ENCODE measurements around the gene TTC33. TPM values are rescaled to one million over a fixed set of nuclear protein-coding genes. Genes with fewer than 3 reads are reported as not detected.

Gene TTC33
- total RNA-seq, 1 donor from 2014 or later, result 14.3 TPM

DNA sequence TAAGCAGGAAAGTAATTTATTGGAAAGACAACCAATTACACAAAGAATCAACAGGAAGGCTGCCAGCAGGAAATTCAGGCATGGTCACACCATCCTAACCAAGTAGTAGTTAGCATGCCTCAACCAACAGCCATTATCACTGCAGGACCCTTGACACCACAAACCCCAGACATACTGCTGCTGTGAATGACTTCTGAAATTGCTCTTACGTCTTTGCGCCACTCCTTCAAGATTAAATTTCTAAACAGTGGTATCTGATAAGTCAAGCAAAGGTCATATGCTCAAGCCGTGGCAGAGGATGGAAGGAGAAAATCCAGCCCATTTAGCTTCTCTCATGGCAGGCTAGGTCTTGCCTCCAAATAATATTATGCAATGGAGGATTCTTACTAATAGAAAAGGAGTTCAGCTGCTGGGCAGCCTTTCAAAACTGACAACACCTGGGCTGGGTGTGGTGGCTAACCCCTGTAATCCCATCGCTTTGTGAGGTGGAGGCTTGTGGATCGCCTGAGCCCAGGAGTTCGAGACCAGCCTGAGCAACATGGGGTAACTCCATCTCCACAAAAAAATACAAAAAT is 81.0 kb downstream of the TTC33 start:
- H3K36me3 ChIP-seq, result no peaks in the 10 kb centered on the region
- no peak overlapping the region for H3K27ac ChIP-seq (replicated peaks)
- no peak for DNase-seq
- TF ChIP-seq, protein P1, sequence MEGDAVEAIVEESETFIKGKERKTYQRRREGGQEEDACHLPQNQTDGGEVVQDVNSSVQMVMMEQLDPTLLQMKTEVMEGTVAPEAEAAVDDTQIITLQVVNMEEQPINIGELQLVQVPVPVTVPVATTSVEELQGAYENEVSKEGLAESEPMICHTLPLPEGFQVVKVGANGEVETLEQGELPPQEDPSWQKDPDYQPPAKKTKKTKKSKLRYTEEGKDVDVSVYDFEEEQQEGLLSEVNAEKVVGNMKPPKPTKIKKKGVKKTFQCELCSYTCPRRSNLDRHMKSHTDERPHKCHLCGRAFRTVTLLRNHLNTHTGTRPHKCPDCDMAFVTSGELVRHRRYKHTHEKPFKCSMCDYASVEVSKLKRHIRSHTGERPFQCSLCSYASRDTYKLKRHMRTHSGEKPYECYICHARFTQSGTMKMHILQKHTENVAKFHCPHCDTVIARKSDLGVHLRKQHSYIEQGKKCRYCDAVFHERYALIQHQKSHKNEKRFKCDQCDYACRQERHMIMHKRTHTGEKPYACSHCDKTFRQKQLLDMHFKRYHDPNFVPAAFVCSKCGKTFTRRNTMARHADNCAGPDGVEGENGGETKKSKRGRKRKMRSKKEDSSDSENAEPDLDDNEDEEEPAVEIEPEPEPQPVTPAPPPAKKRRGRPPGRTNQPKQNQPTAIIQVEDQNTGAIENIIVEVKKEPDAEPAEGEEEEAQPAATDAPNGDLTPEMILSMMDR (IDR thresholded peaks at IDR 0.05; ENCODE audit: borderline replicate concordance), result no peak
- H3K27me3 ChIP-seq (ENCODE audit: low read depth), result peaks cover 8% of the 10 kb centered on the region
- no peaks in the 10 kb centered on the region for H3K9me3 ChIP-seq (replicated peaks)
- intact Hi-C loops (cut with micrococcal nuclease), result loop anchor here (10.0 kb wide), 1 partner anchor 270 kb away; no protein-coding TSS in a partner anchor
- H3K4me3 ChIP-seq, result no peak overlapping the region
- peaks cover 35% of the 10 kb centered on the region for H3K4me1 ChIP-seq

DNA sequence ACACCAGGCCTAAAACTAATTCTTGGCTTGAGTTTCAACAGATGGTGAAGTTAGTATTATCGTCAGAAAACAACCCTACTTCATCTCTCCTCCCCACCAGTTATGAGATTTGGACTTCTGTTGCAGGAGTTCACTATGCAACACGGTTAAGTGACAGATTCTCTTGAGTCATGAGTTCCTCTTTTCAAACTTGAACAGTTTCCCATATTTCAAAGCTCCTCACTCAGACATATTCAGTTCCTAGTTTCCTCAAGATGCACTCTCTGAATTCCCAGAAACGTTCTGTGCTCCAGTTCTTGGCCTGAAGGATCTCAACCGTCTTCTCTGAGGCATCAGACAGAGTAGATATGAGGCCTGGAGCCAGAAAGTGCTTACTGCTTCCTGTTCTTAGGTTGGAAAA is 83.3 kb downstream of the TTC33 start:
- H3K27ac ChIP-seq (replicated peaks), result peak overlapping the region; percentile 55

DNA sequence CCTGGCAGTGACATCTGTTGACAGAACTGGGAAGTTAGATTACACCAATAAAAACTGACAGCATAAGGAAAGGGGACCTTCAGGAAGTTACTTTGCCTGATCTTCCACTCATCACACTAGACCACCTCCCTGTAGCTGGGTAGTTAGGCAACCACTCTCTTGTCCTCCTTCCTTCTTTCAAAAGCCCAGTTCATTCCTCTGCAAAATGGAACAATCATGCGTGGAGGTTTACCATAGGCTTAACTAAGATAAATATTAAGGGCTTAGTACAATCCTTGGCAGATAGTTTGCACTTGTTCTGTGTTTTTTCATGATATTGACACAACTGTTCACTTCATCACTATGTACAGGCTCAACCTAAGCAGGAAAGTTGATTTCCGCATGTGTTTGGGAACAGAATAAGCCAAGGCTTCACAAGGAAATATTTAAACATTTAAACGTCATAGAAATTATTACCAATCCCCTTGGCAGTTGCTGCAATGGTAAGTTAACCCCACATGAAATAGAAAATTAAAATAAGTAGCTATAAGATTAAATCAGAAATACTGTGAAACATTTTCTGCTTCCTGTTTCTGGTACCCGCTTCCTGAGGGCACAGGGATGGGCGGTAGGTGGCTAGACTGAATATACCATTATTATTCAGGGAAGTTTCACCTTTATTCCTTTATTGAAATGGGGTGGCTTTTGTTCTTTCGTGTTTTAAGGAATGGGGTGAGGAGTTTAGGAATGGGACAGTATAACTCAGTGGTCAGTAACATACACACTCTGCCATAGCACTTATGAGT is 86.0 kb downstream of the TTC33 start:
- intact Hi-C loops (cut with micrococcal nuclease), result loop anchor here (10.0 kb wide), 1 partner anchor 265 kb away; no protein-coding TSS in a partner anchor
- Histone ChIP-seq H3K27me3 (ENCODE audit: low read depth) (peaks cover 3% of the 10 kb centered on the region), H3K9me3 (replicated peaks) (no peaks in the 10 kb centered on the region), H3K4me1 (peaks cover 12% of the 10 kb centered on the region), H3K4me3 (no peak overlapping the region), H3K27ac (replicated peaks) (no peak overlapping the region), H3K36me3 (no peaks in the 10 kb centered on the region)
- TF ChIP-seq, protein P1 (IDR thresholded peaks at IDR 0.05; ENCODE audit: borderline replicate concordance), result no peak
- no peak for DNase-seq

More for the DNA sequence above, 83.3 kb downstream of the TTC33 start:
- no peak overlapping the region for H3K4me3 ChIP-seq
- TF ChIP-seq, protein P1 (IDR thresholded peaks at IDR 0.05; ENCODE audit: borderline replicate concordance), result no peak
- intact Hi-C loops (cut with micrococcal nuclease), result loop anchor here (10.0 kb wide), 1 partner anchor 268 kb away; no protein-coding TSS in a partner anchor
- H3K27me3 ChIP-seq (ENCODE audit: low read depth), result peaks cover 4% of the 10 kb centered on the region
- DNase-seq, result no peak
- no peaks in the 10 kb centered on the region for H3K36me3 ChIP-seq
- peaks cover 26% of the 10 kb centered on the region for H3K4me1 ChIP-seq
- H3K9me3 ChIP-seq (replicated peaks), result no peaks in the 10 kb centered on the region

DNA sequence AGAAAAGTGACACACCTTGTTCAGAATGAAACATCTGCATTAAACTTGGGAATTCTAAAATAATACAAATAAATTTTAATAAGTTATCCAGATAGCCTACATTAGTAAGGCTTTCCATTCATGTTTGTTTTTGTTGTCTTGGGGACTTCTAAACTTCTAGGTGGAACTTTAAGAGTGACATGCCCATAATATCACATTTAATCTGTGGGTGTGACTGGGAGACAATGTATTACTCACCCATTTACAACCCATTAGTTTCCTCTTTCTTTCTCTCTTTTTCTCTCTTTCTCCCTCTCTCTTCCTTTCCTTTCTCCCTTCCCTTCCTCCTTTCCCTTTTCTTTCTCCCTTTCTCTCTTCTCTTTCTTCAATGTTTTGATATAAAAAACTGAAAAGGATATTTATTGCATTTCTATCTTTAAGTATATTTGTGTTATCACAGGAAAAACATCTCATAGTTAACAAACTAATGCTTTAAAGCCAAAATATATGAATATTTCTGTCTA is 88.5 kb downstream of the TTC33 start:
- H3K27me3 ChIP-seq (ENCODE audit: low read depth), result no peaks in the 10 kb centered on the region
- H3K9me3 ChIP-seq (replicated peaks), result no peaks in the 10 kb centered on the region
- H3K4me1 ChIP-seq, result peaks cover 5% of the 10 kb centered on the region
- TF ChIP-seq, protein P1 (IDR thresholded peaks at IDR 0.05; ENCODE audit: borderline replicate concordance), result no peak
- intact Hi-C loops (cut with micrococcal nuclease), result no loop called here
- no peak overlapping the region for H3K27ac ChIP-seq (replicated peaks)
- no peak overlapping the region for H3K4me3 ChIP-seq
- H3K36me3 ChIP-seq, result no peaks in the 10 kb centered on the region
- DNase-seq, result no peak

DNA sequence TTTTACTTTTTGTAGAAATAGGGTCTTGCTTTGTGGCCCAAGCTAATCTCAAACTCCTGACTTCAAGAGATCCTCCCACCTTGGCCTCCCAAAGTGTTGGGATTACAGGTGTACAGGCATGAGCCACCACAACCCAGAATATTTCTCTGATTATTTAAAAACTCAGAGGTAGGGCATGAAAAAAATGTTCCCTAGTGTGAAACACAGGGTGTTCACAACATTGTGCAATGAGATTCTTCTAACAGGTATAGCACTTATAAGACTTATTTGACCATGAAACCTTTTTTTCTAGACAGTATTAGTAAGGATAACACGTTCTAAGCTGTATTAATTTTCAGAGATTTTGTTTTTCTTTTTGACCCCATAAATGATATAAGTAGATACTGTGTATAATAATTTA is 89.1 kb downstream of the TTC33 start:
- no peaks in the 10 kb centered on the region for H3K27me3 ChIP-seq (ENCODE audit: low read depth)
- TF ChIP-seq, protein P1 (IDR thresholded peaks at IDR 0.05; ENCODE audit: borderline replicate concordance), result no peak
- H3K4me3 ChIP-seq, result no peak overlapping the region
- DNase-seq, result no peak
- H3K4me1 ChIP-seq, result no peaks in the 10 kb centered on the region
- intact Hi-C loops (cut with micrococcal nuclease), result no loop called here
- no peaks in the 10 kb centered on the region for H3K9me3 ChIP-seq (replicated peaks)
- H3K36me3 ChIP-seq, result no peaks in the 10 kb centered on the region
- H3K27ac ChIP-seq (replicated peaks), result no peak overlapping the region
